Spleen (tissue), 11 donors: ENCODE measurements around the gene C21orf58. TPM values are rescaled to one million over a fixed set of nuclear protein-coding genes. Genes with fewer than 3 reads are reported as not detected.
A peak's percentile ranks its signal among the peaks of the same experiment; 100 is the strongest.

Experiments
- DNase-seq: peaks from one replicate; pipeline ENCODE4 v3.0.0-alpha.2; 2020
- H3K27ac ChIP-seq, 8 donors: fragments of 200-600 bp; sonication (generic) in 7 of 8; 1 replicate in 4 of 8; 2 replicates in 4 of 8; pipeline versions ENCODE4 v1.5.0 to v1.8.0; 2016 to 2021; ENCODE audit warnings: inconsistent platforms in 4 of 8, mild to moderate bottlenecking in 4 of 8, moderate library complexity in 1 of 8
- H3K27me3 ChIP-seq, 7 donors: fragments of 200-600 bp; sonication (generic) in 6 of 7; replicated peaks in 1 of 7; 1 replicate in 4 of 7; 2 replicates in 3 of 7; pipeline versions ENCODE4 v1.5.0 to v1.8.0; 2016 to 2021; ENCODE audit warnings: inconsistent platforms in 3 of 7, mild to moderate bottlenecking in 1 of 7
- H3K36me3 ChIP-seq, 6 donors: fragments of 200-600 bp; sonication (generic) in 5 of 6; 1 replicate in 4 of 6; 2 replicates in 2 of 6; pipeline versions ENCODE4 v1.5.0 to v1.8.0; 2016 to 2021; ENCODE audit warnings: inconsistent platforms in 2 of 6
- H3K4me1 ChIP-seq, 6 donors: fragments of 200-600 bp; sonication (generic) in 5 of 6; 1 replicate in 3 of 6; 2 replicates in 3 of 6; pipeline versions ENCODE4 v1.5.0 to v1.8.0; 2016 to 2021; ENCODE audit warnings: inconsistent platforms in 3 of 6
- H3K4me3 ChIP-seq, 8 donors: fragments of 200-600 bp; sonication (generic) in 7 of 8; 1 replicate in 4 of 8; 2 replicates in 4 of 8; pipeline versions ENCODE4 v1.5.0 to v1.8.0; 2016 to 2021; ENCODE audit warnings: inconsistent platforms in 4 of 8, mild to moderate bottlenecking in 4 of 8, moderate library complexity in 2 of 8
- H3K9me3 ChIP-seq, 8 donors: fragments of 200-600 bp; sonication (generic) in 7 of 8; 1 replicate in 4 of 8; 2 replicates in 4 of 8; pipeline versions ENCODE4 v1.5.0 to v1.8.0; 2016 to 2021; ENCODE audit warnings: inconsistent platforms in 4 of 8
- POLR2A ChIP-seq, 3 donors: fragments of 450-650 bp; IDR thresholded peaks; one replicate each; pipeline ENCODE4 v1.5.1; 2017; ENCODE audit warnings: antibody characterized with exemption in 3 of 3, mild to moderate bottlenecking in 1 of 3
- POLR2AphosphoS5 ChIP-seq, 3 donors: sonication (generic); formaldehyde crosslinking; IDR thresholded peaks; one replicate each; pipeline ENCODE4 v1.5.1; 2017; ENCODE audit warnings: antibody characterized with exemption in 3 of 3
- WGBS, 5 donors: extraction: QIAGEN DNeasy Blood & Tissue Kit in 3 of 5; methylation state at CpG; one replicate each; pipeline versions ENCODE4 v1.1.5 to v1.1.7; 2013 to 2018; 5-methylcytosine and 5-hydroxymethylcytosine counted together
- intact Hi-C: fragments of 100-400 bp; cut with DNase I; formaldehyde crosslinking; loops from one replicate; pipeline ENCODE4 v1.15.0; 2023; ENCODE audit warnings: low total_unique reads
- polyA plus RNA-seq, 3 donors: library from polyadenylated mRNA; stranded (reverse); fragments of 200-250 nt; gene quantifications; one replicate each; pipeline ENCODE4 v1.2.1, GENCODE V29; 2013
- total RNA-seq, 7 donors: library from RNA; depleted of rRNA in 3 of 7; stranded (reverse); fragments of >200 nt in 3 of 7; fragmentation: NEBNext Ultra II Directional in 4 of 7; extraction: Animal tissue kit (Norgen Biotek cat#: 25700) in 4 of 7; gene quantifications; one replicate each; pipeline versions ENCODE4 v1.1.0 to v1.2.1, GENCODE V29; 2016 to 2021
- TF ChIP-seq, protein P1 (sequence below), 11 experiments: fragments of 200-600 bp in 7 of 11; fragments of 450-650 bp in 4 of 11; sonication (generic) in 4 of 11; IDR thresholded peaks in 8 of 11; conservative IDR thresholded peaks in 3 of 11; 1 replicate in 7 of 11; 2 replicates in 4 of 11; pipeline versions ENCODE4 v1.4.0 to v1.8.0; 2016 to 2021; ENCODE audit warnings: antibody characterized with exemption in 11 of 11, inconsistent platforms in 4 of 11, mild to moderate bottlenecking in 1 of 11
- donor health status: healthy with polysubstance abuse.
- donor health status: DM: no; HTN: no; CAD: no; lungs with moderate emphysema.
- donor health status: DM: no; HTN: no; CAD: no.
- donor health status: Bipolar disorder and iron deficiency.
- donor health status: healthy.
- donor health status: DM: no; HTN: no; CAD: no.
- donor health status: DM: yes; HTN: yes; CAD: no.

Gene C21orf58
- total and polyA plus RNA-seq, 10 donors = 1.4 to 5.8 (median 3.9) TPM

DNA sequence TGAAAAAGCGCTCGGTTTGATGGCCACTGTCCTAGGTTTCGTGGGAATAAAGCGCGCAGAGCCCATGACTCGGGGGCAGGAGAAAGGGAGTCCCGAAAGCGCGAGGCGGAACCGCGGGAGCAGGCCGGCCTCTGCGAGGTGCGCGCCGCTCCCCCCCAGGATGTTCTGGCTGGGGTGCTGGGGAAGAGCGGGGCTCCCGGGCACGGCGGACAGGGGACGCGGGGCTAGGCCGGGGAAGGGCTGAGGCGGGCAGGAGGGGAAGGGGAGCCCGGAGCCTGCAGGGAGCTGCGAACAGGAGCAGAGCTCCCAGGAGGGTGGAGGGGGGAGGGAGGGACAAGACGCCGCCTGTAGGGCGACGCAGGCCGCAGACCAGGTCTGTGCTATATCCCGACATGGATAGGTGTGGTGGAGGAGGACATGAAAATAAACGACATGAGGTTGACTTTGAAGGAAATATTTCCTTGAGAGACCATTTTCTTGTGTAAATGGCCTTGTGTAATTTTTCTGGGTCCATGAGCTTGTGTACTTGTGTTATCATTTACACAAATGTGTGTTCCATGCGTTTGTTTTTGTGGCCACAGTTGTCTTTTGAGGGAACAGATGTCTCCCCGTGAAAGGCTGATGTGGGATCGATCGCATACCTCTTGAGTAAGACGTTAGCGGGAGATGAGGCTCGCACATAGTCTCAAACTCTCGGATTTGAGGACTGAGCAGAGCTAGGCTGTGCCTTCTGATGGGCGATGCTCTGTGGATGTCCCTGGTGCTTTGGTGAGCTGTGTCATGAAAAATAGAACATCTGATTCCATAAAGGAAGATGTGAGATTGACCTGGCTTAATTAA is 1.6 kb upstream of the C21orf58 start:
- Histone ChIP-seq H3K9me3 (no peaks in the 10 kb centered on the region), H3K4me1 (peaks cover 15 to 57% (median 40%) of the 10 kb centered on the region in 6 donors), H3K27ac (peak overlapping the region; percentile 68 to 100 (median 98)), H3K36me3 (peaks cover 0 to 38% (median 13%) of the 10 kb centered on the region in 6 donors), H3K4me3 (peak overlapping the region; percentile 79 to 100 (median 94)), H3K27me3 (no peaks in the 10 kb centered on the region)
- WGBS, 5 donors = 9 to 15% (median 12%) methylated on average over 32 to 43 of the region's 43 CpGs
- no peak for TF ChIP-seq POLR2AphosphoS5 (IDR thresholded peaks at IDR 0.05)
- no peak for TF ChIP-seq POLR2A (IDR thresholded peaks at IDR 0.05)
- TF ChIP-seq, protein P1, sequence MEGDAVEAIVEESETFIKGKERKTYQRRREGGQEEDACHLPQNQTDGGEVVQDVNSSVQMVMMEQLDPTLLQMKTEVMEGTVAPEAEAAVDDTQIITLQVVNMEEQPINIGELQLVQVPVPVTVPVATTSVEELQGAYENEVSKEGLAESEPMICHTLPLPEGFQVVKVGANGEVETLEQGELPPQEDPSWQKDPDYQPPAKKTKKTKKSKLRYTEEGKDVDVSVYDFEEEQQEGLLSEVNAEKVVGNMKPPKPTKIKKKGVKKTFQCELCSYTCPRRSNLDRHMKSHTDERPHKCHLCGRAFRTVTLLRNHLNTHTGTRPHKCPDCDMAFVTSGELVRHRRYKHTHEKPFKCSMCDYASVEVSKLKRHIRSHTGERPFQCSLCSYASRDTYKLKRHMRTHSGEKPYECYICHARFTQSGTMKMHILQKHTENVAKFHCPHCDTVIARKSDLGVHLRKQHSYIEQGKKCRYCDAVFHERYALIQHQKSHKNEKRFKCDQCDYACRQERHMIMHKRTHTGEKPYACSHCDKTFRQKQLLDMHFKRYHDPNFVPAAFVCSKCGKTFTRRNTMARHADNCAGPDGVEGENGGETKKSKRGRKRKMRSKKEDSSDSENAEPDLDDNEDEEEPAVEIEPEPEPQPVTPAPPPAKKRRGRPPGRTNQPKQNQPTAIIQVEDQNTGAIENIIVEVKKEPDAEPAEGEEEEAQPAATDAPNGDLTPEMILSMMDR (IDR thresholded peaks at IDR 0.05 in 8 of 11, conservative IDR thresholded peaks at IDR 0.05 in 3 of 11) = no peak
- intact Hi-C loops = loop anchor here (5.0 kb wide), 1 partner anchor 38 kb away; the partner anchor contains the start of genes MCM3AP and YBEY
- DNase-seq = peak; percentile 92

DNA sequence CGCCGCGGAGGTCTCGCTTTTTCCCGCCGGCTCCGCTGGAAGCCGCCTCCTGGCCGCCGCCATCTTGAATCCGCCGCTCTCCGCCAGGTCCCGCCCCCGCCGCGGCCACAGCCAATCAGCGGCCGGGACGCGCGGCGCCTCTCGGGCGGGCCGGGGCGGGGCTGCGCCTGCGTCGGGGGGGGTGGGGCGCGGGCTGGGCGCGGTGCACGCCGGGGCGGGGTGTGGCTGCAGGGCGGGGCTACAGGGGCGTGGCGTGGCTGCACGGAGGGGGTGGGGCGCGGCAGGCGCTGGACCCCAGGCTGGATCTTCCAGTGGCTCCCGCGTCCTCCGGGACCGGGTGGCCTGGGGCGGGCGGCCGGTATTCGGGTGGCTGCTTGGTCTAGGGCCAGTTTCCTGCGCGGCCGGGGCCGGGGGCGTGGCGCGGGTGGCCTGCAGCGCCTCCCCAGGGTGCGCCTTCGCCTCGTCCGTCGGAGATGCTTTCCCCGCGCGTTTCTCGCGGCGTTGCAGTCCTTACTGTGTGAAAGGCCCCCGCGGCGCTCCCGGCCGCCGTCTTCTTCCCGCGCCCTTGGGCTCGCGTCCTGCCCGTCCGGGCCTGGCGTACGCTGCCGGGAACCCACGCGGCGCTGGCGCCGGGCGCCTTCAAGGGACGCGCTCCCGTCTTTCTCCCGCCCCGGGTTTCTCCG is 861 bp upstream of the C21orf58 start:
- peaks cover 15 to 64% (median 43%) of the 10 kb centered on the region in 6 donors for H3K4me1 ChIP-seq
- peaks cover 0 to 31% (median 11%) of the 10 kb centered on the region in 6 donors for H3K36me3 ChIP-seq
- H3K9me3 ChIP-seq = no peaks in the 10 kb centered on the region
- TF ChIP-seq POLR2AphosphoS5 (IDR thresholded peaks at IDR 0.05) (peak in 2 of 3 donors; percentile 52 to 68), POLR2A (IDR thresholded peaks at IDR 0.05) (no peak)
- TF ChIP-seq, protein P1 (IDR thresholded peaks at IDR 0.05 in 8 of 11, conservative IDR thresholded peaks at IDR 0.05 in 3 of 11) = peak in 5 of 11 experiments; percentile 14 to 34 (median 28)
- peak overlapping the region; percentile 79 to 100 (median 94) for H3K4me3 ChIP-seq
- 0 to 1% (median 1%) methylated on average over 15 to 98 of the region's 98 CpGs for WGBS, 5 donors
- H3K27ac ChIP-seq = peak overlapping the region; percentile 86 to 100 (median 98)
- intact Hi-C loops = loop anchor here (5.0 kb wide), 2 partner anchors 37 to 133 kb away; partner anchors contain the start of genes DIP2A, MCM3AP and YBEY
- peak; percentile 96 for DNase-seq
- no peaks in the 10 kb centered on the region for H3K27me3 ChIP-seq

DNA sequence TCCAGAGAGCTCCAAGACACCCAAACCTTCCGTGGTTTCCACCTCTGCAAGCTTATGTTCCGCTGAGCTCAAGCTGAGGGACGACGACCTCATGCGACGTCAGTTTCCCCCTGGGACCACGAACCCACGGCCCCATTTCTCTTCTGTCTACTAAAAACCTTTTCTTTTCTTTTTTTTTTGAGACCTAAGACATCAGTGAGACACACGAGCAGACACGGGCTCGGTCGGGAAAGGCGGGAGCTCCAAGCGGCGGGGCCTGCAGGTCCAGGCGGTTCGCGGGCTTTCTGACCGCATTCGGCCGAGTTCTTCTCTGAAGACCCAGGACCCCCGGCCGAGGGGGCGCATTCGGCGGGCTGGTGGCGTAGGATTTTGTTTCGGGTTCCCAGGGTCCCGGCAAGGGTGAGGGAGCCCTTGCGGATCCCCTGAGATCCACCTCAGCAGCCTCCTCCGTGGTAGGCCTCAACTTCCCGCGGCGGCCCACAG is 402 bp downstream of the C21orf58 start:
- WGBS, 5 donors = 0 to 3% (median 0%) methylated on average over 24 to 34 of the region's 34 CpGs

More for the DNA sequence above, 402 bp downstream of the C21orf58 start:
- Histone ChIP-seq H3K4me1 (peaks cover 15 to 69% (median 43%) of the 10 kb centered on the region in 6 donors), H3K4me3 (peak overlapping the region; percentile 79 to 100 (median 94)), H3K9me3 (no peaks in the 10 kb centered on the region), H3K27ac (peak overlapping the region in 6 of 8 donors; percentile 29 to 100 (median 98)), H3K36me3 (peaks cover 0 to 18% (median 6%) of the 10 kb centered on the region in 6 donors), H3K27me3 (no peaks in the 10 kb centered on the region)
- intact Hi-C loops = loop anchor here (5.0 kb wide), 1 partner anchor 134 kb away; the partner anchor contains the start of gene DIP2A
- no peak for DNase-seq
- TF ChIP-seq, protein P1 (IDR thresholded peaks at IDR 0.05 in 8 of 11, conservative IDR thresholded peaks at IDR 0.05 in 3 of 11) = no peak
- TF ChIP-seq POLR2A (IDR thresholded peaks at IDR 0.05) (no peak), POLR2AphosphoS5 (IDR thresholded peaks at IDR 0.05) (no peak)
